ENCODE data around the gene OR10A5. TPM values are rescaled to one million over a fixed set of nuclear protein-coding genes. Genes with fewer than 3 reads are reported as not detected.

Gene OR10A5
- total RNA-seq, 1 experiment from 2014 or later: not detected

DNA sequence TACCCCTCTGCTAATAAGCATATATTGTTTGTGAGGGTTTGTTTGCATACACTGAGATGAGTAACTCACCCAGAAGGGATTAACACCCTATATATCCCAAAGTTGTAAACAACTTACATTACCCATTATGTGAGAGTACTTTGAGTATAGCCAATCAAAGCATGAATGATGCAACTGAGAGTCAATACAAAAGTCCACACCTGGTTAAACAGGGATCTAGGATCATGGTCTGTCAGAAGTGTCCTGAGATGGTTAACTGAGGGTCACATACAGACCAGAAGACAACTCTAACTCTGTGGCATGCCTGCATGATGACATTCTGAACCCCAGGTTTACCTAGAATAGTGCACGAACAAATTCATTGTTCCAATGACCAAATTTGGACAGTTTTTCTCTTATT, 17.4 kb upstream of the OR10A5 start:
- DNase-seq: no peak
- Histone ChIP-seq H3K79me2 (ENCODE audit: low read depth) (no peaks in the 10 kb centered on the region), H4K20me1 (ENCODE audit: insufficient read depth) (no peaks in the 10 kb centered on the region), H3F3A (ENCODE audit: insufficient read depth, low read depth) (no peaks in the 10 kb centered on the region), H3K9me2 (ENCODE audit: insufficient read depth) (no peaks in the 10 kb centered on the region), H3K4me1 (replicated peaks; ENCODE audit: insufficient read depth) (no peaks in the 10 kb centered on the region), H3K4me3 (no peak overlapping the region), H2AFZ (no peak overlapping the region), H3K4me2 (no peak overlapping the region), H3K27ac (no peak overlapping the region), H3K36me3 (ENCODE audit: low read depth) (no peaks in the 10 kb centered on the region), H3K27me3 (ENCODE audit: insufficient read depth, low read depth) (no peaks in the 10 kb centered on the region), H3K9me3 (ENCODE audit: insufficient read depth, low read depth) (no peaks in the 10 kb centered on the region)
- TF ChIP-seq EZH2 (IDR thresholded peaks at IDR 0.05; ENCODE audit: low read depth): no peak
- TF ChIP-seq, protein P1, sequence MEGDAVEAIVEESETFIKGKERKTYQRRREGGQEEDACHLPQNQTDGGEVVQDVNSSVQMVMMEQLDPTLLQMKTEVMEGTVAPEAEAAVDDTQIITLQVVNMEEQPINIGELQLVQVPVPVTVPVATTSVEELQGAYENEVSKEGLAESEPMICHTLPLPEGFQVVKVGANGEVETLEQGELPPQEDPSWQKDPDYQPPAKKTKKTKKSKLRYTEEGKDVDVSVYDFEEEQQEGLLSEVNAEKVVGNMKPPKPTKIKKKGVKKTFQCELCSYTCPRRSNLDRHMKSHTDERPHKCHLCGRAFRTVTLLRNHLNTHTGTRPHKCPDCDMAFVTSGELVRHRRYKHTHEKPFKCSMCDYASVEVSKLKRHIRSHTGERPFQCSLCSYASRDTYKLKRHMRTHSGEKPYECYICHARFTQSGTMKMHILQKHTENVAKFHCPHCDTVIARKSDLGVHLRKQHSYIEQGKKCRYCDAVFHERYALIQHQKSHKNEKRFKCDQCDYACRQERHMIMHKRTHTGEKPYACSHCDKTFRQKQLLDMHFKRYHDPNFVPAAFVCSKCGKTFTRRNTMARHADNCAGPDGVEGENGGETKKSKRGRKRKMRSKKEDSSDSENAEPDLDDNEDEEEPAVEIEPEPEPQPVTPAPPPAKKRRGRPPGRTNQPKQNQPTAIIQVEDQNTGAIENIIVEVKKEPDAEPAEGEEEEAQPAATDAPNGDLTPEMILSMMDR (conservative IDR thresholded peaks at IDR 0.05): no peak
- intact Hi-C loops (cut with micrococcal nuclease; ENCODE audit: unreplicated experiment): no loop called here
- BruUV-seq (replicated peaks): no TSS peak
- ChIA-PET POLR2A (ENCODE audit: unreplicated experiment) (no interaction called here), CTCF (no interaction called here)

DNA sequence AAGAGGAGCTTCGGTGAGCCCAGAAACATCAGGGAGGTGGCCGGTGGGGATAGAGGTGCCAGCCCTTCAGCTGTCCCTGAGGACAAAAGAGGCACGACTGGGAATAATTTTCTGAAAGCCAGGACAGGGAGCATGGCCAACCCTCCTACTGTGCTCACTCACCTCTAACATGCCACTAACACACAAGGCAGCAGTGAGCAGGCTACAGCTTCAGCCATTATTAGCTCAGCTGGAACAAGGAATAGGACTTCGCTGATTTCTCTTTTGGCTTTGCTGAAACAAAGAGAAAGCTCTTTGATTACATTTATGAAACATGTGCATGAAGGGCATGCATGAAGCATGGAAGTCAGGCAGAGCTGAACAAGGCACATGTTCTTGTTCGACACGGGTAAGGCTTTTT, 12.1 kb upstream of the OR10A5 start:
- no peaks in the 10 kb centered on the region for H3K27me3 ChIP-seq (ENCODE audit: insufficient read depth, low read depth)
- no peaks in the 10 kb centered on the region for H3K36me3 ChIP-seq (ENCODE audit: low read depth)
- intact Hi-C loops (cut with micrococcal nuclease; ENCODE audit: unreplicated experiment): no loop called here
- H3K4me1 ChIP-seq (replicated peaks; ENCODE audit: insufficient read depth): no peaks in the 10 kb centered on the region
- no TSS peak for BruUV-seq (replicated peaks)
- H2AFZ ChIP-seq: no peak overlapping the region
- POLR2A ChIA-PET (ENCODE audit: unreplicated experiment): no interaction called here
- H4K20me1 ChIP-seq (ENCODE audit: insufficient read depth): no peaks in the 10 kb centered on the region
- H3K27ac ChIP-seq: no peak overlapping the region
- CTCF ChIA-PET: no interaction called here
- no peak overlapping the region for H3K4me2 ChIP-seq
- no peaks in the 10 kb centered on the region for H3F3A ChIP-seq (ENCODE audit: insufficient read depth, low read depth)
- no peak overlapping the region for H3K4me3 ChIP-seq
- no peaks in the 10 kb centered on the region for H3K9me3 ChIP-seq (ENCODE audit: insufficient read depth, low read depth)
- TF ChIP-seq, protein P1 (conservative IDR thresholded peaks at IDR 0.05): no peak
- no peak for TF ChIP-seq EZH2 (IDR thresholded peaks at IDR 0.05; ENCODE audit: low read depth)
- DNase-seq: no peak
- H3K79me2 ChIP-seq (ENCODE audit: low read depth): no peaks in the 10 kb centered on the region
- no peaks in the 10 kb centered on the region for H3K9me2 ChIP-seq (ENCODE audit: insufficient read depth)

DNA sequence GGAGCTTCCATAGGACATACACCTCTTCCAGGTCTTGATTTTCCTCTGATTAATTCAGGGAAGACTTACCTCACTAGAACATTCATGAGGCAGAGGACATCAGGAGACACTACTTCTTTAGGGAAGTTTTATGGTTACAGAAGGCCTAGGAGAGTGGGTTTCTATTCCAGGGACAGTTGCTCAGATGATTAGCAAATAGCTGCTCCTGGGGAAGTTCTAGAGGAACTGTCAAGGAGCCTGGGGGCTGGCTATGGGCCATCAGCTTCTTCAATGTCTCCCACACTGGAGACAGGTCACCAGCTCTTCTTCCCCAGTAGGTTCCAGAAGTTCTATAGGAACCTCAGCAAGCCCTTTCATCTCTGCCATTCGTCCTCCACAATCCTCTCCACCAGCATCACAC, 11.5 kb upstream of the OR10A5 start:
- TF ChIP-seq, protein P1 (conservative IDR thresholded peaks at IDR 0.05): no peak
- TF ChIP-seq EZH2 (IDR thresholded peaks at IDR 0.05; ENCODE audit: low read depth): no peak
- H3K36me3 ChIP-seq (ENCODE audit: low read depth): no peaks in the 10 kb centered on the region
- no peaks in the 10 kb centered on the region for H3K9me2 ChIP-seq (ENCODE audit: insufficient read depth)
- no peaks in the 10 kb centered on the region for H3K9me3 ChIP-seq (ENCODE audit: insufficient read depth, low read depth)
- ChIA-PET POLR2A (ENCODE audit: unreplicated experiment) (no interaction called here), CTCF (no interaction called here)
- H3K4me3 ChIP-seq: no peak overlapping the region
- H3K27me3 ChIP-seq (ENCODE audit: insufficient read depth, low read depth): no peaks in the 10 kb centered on the region
- no peak overlapping the region for H3K4me2 ChIP-seq
- intact Hi-C loops (cut with micrococcal nuclease; ENCODE audit: unreplicated experiment): no loop called here
- H3K27ac ChIP-seq: no peak overlapping the region
- H3K79me2 ChIP-seq (ENCODE audit: low read depth): no peaks in the 10 kb centered on the region
- H3F3A ChIP-seq (ENCODE audit: insufficient read depth, low read depth): no peaks in the 10 kb centered on the region
- no TSS peak for BruUV-seq (replicated peaks)
- H3K4me1 ChIP-seq (replicated peaks; ENCODE audit: insufficient read depth): no peaks in the 10 kb centered on the region
- DNase-seq: no peak
- H2AFZ ChIP-seq: no peak overlapping the region
- no peaks in the 10 kb centered on the region for H4K20me1 ChIP-seq (ENCODE audit: insufficient read depth)

Measured in PC-9 (cell line).